Putamen (tissue), 1 donor: Measurements from ENCODE around the gene EPHB1.
"Not testable (repeated sequence)": the region's sequence is repeated elsewhere in the genome, so short reads cannot be mapped to it uniquely, and the experiment has no call there.

Experiments
- DNase-seq: peaks from one replicate; pipeline ENCODE4 v3.0.0-alpha.2; 2016; ENCODE audit warnings: low spot score

Gene EPHB1

DNA sequence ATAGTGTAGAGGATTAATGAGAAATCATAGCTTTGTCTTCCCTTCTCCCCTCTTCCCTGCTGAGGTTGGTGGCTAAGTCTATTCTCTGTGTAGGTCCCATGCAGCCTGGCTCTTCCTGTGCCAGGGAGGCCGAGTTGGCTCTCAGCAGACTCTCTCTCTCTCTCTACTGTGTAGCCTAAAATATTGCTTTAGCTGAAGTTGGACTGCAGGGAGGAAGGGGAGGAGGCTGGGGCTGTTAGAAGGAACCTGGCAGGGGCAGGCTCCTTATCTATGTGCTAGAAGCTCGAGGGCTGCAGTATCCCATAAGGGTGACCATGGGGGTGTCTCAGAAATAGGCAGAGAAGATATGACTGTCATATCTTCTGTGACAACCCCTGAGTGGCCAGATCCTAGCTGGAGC lies 160.8 kb downstream of the EPHB1 start:
- no peak for DNase-seq

DNA sequence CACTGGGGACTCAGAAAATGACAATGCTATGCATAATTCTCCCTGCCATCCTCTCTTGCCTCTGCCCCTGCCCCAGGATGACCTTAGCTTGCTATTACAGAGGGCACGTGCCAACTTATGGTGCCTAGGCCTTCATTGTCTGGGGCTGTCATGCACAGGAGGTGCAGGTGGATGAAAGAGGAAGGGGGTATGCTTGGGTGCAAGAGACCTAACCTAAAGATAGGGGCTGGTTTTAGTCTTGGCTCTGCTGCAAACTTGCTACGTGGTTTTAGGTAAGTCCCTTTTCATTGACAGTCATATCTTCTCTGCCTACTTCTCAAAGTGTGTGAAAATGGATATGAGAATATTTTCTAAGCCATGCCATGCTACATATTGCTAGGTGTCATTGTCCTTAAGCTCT lies 161.3 kb downstream of the EPHB1 start:
- DNase-seq: no peak

DNA sequence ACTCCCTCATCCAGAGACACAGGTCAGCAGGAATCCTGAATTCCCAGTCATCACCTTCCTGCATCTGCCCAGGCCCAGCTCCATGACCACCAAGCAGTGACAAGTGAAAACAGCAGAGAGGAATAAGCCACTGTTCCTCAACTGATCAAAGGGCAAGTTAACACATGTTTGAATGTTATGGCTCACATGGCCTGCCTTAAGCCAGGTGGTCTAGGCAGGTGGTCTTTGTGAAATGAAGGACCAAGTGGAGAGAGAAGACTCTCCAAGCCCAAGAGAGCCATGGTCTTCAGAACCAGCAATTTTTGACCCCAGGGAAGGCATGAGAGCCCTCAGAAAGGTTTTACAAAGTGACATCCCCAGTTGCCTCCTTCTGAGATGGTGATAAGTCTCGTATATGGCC lies 161.8 kb downstream of the EPHB1 start:
- no peak for DNase-seq

DNA sequence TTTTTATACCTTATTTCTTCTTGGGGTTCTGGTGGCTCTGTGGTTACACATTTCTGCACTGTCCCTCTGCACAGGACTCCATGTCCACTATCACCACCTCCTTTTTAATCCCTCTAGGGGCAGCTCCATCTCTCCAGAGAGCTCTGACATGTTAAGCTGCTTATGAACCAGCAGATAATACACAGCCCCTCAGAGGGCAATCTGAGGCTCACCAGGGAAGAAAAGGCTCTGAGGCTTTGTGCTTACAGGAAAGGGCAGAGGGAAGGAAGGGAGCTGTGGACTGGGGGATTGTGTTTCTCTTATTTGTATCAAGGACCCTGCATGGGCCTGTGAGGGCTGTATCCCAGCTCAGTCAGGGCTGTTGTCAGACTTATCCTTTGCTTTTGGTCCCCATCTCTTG lies 164.5 kb downstream of the EPHB1 start:
- no peak for DNase-seq

GRCh38 chr3:134964226-134964625 lies 169.2 kb downstream of the EPHB1 start:
- DNase-seq: no peak

DNA sequence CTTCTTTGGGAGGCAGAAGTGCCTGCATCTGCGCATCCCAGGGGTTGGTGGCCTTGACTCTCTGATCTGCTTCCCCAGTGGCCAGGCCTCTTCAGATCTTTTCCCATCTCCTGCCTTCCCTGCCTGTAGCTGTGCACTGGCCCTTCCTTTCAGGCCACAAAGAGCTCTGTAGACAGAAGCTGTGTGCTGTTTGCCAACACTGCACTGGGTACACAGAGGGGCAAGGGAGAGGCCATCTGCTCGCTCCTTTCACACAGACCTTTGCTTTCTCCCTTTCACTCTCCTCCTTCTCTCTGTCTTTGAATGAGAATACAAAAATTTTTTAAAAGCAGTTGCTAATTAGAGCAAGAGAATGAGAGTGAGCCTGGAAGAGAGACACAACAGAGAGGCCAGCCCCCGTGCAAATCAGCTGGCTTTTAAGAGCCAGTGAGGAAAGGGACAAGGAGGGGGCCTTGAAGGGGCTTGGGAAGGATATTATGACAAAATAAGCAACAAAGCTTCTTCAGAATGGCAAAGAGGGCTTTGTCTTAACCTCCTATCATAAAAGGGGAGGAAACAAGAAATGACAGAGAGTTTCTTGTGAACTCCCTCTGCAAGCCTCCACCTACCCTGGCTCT lies 170.9 kb downstream of the EPHB1 start:
- no peak for DNase-seq

DNA sequence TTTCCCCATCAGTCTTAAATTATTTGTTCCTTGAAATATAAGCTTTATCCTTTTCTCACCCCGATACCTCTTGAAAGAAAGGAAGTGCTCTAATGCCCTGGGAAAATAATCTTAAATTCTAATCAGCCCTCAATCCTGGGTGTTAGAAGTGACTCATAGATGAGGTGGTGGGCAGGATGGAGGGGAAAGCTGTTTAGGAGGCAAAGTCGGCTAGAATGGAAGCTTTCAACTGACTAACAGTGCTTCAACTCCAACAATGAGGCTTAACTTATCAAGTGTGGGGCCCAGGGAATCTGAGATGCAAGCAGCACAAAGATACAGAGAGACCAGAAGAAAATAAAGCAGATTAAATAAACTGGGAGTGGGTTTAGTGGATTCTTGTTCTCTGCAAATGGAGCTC lies 175.8 kb downstream of the EPHB1 start:
- no peak for DNase-seq

DNA sequence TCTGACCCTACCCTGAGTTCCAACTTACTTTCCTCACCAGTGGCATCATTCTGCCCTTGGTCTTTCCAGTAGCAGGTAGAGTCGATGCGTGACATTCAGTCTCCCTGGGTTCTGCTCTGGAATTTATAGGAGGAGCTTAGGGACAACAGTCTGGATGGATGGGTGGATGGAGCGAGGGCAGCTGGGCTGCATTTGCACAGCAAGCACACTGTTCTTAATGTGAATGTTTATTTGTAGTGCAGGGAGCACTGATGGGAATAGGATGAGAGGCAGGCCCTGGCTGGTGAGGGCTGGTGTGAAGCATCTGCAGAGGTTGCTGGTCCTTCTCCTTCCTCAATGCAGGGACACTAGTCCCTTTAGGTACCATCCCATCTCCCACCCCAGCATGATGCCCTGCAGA lies 176.2 kb downstream of the EPHB1 start:
- DNase-seq: no peak

DNA sequence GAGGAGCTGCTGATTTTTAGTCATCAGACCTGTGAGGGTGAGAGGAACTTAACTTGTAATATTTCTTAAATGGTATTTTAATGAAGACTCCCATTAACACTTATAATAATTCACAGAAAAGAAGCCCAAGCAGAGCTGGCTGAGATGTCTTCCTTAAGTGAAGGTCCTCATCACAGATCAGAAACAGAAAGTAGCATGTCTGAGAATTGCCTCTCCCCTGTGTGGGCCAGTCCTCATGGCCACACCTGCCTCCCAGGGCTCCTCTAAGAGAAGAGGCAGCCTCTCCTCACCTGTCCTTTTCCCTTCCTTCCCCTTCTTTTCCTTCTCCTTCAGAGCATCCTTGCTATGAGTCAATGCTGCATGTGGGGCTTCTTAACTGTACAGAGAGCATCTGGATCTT lies 176.8 kb downstream of the EPHB1 start:
- DNase-seq: not testable (repeated sequence)

DNA sequence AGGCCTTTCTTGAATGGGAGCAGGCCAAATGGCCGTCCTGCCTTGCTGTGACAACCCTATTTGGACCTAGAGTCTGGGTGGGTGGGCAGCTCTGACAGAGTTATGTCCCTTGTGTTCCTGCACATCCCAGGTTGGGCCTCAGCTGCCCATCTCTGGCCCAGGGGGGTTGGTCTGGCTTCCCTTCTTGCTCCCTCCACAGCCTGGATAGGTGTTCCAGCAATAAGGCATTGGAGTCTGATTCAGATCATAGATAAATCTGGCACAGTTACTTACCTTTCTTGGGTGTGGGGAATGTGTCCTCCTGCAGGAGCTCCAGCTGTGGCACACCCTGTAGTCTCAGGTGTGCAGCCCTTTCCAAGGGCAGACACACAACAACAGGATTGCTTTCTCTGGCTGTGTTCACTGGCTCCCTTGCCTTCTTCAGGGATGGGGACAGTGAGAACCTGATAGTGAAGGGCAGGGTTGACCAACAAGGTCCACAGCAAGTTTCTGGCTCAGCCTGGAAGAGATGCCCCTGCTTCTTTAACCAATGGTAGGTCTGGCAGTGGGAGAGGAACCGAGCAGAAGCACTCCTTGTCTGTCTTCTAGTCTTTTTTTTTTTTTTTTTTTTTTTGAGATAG lies 177.9 kb downstream of the EPHB1 start:
- DNase-seq: no peak

DNA sequence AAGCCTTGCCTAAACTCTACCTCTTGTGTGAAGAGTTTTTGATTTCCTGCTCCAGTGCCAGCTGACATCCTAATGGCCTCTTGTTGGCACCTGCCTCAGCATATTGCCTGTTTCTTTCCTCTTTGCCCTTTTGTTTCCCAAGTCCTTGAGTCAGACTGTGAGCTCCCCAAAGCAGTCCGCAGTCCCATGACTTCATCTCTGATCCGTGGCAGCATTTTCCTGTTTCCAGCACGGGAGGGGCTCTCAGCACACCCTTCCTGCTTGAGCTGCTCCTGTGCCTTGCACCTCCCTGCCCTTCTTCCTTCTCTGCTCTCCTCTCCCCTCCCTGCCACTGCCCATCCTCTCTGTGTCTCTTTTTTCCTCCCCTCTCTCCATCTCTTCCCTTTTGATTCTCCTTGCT lies 179.6 kb downstream of the EPHB1 start:
- no peak for DNase-seq

- DNase-seq: no peak
Observed at GRCh38 chr3:134976948-134977347, 181.9 kb downstream of the EPHB1 start.

- no peak for DNase-seq
Observed at GRCh38 chr3:134978658-134979057, 183.6 kb downstream of the EPHB1 start.

DNA sequence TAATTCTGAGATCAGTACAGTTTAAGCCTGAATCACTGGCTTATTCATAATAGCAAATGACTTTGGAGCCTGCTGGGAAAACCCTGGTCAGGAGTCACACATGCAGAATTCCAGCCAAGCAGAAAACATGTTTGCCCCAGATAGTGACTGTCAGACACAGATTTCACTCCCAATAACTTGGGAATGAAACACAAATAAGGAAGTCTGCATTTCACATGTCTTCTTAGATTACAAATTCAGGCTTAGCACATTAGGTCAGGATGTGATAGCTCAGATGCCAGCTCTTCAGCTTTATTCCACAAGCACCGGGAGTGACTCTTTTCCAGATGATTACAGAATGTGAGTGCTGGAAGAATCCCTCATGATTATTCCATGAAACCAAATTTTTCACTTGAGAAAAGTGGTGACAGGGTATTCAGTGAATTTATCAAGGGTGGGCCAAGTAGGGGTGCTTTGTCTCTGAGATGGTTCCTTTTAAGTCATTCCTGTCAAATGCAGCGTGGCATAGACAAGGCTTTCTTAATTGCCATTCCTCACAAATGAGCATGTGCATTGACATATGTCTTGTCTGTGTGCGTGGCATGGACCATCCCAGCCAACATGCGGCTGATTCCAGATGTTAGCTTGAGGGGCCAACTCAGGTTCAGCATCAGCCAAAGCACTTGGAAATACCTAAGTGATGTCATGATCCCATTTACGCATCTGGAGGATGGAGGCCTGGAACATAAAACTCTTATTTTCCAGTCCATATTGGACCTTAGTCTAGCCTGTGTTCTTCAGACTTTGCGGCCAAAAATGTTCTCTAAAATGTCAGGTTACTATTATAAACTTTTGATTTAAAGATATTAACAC lies 191.0 kb downstream of the EPHB1 start:
- no peak for DNase-seq

DNA sequence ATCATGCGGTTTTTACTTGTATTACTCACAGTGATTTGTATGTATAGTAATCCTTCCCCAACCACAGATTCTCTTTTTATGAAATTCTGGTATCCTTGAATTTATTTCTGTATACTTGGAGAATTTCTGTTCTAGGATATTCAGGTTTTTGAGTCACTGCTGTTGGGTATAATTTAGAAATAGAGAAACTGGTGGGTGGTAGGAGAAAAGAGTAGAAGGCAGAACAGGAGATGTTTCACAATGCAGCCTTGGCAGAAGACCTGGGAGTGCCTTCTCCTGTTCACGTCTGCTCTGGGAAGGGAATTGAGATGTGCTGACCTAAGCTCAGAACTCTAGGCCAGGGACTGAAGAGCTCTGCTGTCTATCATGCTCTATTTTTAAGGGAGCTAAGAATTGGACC lies 193.6 kb downstream of the EPHB1 start:
- DNase-seq: peak; percentile 69

- no peak for DNase-seq
Observed at GRCh38 chr3:134991003-134991402, 195.9 kb downstream of the EPHB1 start.

- DNase-seq: no peak
Observed at GRCh38 chr3:134991472-134992010, 196.5 kb downstream of the EPHB1 start.

GRCh38 chr3:134992180-134992579 lies 197.1 kb downstream of the EPHB1 start:
- no peak for DNase-seq

DNA sequence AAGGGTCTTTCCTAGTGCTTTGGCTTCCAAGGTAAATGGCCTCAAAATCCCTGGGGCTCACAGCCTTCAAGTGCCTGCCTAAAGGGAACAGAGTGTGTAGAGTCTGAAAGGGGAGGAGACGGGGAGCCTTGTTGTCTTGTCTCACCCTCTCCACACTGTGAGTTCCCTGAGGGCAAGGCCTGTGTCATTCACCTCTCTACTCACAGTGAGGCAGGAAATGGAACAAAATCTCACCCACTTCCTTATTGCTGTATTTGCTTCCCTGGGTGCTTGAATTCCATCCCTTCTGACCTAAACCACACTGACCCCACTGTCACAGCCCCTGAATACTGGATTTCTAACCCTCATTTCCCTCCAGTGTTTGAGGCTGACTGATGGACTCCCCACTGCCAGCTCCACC lies 197.5 kb downstream of the EPHB1 start:
- no peak for DNase-seq

DNA sequence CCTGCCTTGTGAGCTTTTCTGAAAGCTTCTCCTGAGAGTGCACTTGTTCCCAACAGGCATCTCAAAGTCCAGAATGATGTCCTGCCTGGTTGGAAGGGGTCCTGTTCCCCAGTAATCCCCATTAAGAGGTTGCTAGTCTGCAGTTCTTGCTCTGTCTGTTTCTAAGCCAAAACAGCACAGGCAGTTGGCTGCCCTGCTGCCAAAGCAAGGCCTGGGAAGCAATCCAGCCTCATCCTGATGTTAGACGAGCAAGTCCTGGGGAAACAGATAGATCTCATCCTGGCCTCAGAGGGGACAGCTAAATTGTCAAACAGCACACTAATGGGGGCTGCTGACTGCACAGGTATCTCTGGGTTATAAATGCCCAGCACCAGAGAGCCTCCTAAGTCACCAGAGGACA lies 198.0 kb downstream of the EPHB1 start:
- no peak for DNase-seq

DNA sequence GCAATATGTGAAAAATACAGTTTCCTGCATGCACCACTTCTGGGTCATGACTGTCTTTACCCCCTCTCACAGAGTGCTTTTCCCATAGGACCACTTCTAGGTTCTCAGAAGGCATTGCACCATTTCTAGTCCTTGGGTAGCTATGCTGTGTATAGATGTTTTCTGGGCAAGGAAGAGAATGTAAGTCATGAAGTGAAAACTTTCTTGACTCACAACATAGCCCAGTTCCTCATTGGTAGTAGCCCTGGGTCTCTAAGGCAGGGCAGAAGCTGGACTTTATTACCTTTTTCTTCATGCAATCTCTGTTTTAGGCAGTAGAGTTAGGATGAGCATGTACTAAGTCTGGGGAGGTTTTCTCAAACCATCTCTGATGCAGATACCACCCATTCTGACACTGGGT lies 203.1 kb downstream of the EPHB1 start:
- DNase-seq: no peak

- DNase-seq: no peak
Observed at GRCh38 chr3:134998855-134999254, 203.8 kb downstream of the EPHB1 start.

- no peak for DNase-seq
Observed at GRCh38 chr3:135000465-135000864, 205.4 kb downstream of the EPHB1 start.
